Upper lobe of left lung (tissue), 4 donors: ENCODE results near the gene ST6GALNAC3.

Source experiments
- CTCF ChIP-seq, 6 experiments: fragments of 450-650 bp in 4 of 6; fragments of 200-600 bp in 2 of 6; sonication (generic) in 2 of 6; IDR thresholded peaks; one replicate each; pipeline ENCODE4 v1.5.1; 2016 to 2019; ENCODE audit warnings: antibody characterized with exemption in 6 of 6
- POLR2A ChIP-seq, 4 donors: fragments of 450-650 bp; IDR thresholded peaks; one replicate each; pipeline ENCODE4 v1.5.1; 2016 to 2017; ENCODE audit warnings: antibody characterized with exemption in 4 of 4, mild to moderate bottlenecking in 2 of 4
- POLR2AphosphoS5 ChIP-seq, 2 donors: sonication (generic); formaldehyde crosslinking; IDR thresholded peaks; one replicate each; pipeline ENCODE4 v1.5.1; 2017; ENCODE audit warnings: antibody characterized with exemption in 2 of 2

GRCh38 chr1:76340056-76340455 lies 265.5 kb downstream of the ST6GALNAC3 start:
- TF ChIP-seq POLR2A (IDR thresholded peaks at IDR 0.05) (no peak), CTCF (IDR thresholded peaks at IDR 0.05) (no peak), POLR2AphosphoS5 (IDR thresholded peaks at IDR 0.05) (no peak)
